NCI-H82 treated with DMSO at 0.1 percent for 48 hours (cell line): Measurements from ENCODE around the gene DBI.

Experiments
- DNase-seq: peaks from one replicate; lab custom pipeline; 2025; ENCODE audit not compliant: unreplicated experiment; lab: John Stamatoyannopoulos, UW

Gene DBI

DNA sequence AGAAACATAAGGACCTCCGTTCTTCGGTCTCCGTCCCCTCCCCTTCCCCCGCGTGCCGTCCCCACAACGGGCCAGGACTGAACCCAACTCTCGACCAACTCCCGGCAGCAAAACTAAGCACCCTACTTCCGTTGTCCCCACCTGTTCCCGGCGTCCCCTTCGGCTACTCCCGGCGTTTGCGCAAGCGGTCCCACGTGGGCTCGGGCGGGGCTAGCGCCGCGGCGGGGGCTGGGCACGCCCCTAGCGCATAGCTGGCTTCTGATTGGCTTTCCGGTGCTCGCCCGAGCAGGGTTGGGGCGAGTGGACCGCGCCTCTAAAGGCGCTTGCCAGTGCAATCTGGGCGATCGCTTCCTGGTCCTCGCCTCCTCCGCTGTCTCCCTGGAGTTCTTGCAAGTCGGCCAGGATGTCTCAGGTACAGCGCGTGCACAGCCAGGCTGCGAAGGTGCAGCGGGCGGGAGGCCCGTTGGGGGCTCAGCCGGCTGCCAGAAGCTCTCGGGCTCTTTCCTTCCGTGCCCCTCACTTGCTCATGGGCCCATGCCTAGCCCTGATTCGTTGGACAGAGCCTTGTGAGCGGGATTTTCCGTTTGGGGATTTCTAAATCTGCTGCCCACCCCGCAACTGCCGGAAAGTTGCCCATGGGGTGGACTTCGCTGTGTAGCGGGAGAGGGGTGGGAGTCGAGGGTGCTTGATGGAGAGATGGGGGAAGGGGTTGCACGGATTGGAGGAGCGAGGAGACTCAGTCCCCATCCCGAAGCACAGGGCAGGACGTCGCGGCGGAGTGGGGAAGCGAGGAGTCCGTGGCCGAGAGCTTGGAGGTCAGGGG is at the start of gene DBI, which contains the start of gene C2orf76:
TSS of gene DBI (plus strand) at position 329 of the 823 bp plus-strand sequence. CDS start at position 404, 75 bp downstream.
TSS of gene C2orf76 (minus strand) at position 186 of the 823 bp plus-strand sequence. CDS start 26,875 bp downstream, outside the sequence.
- peak; percentile 92 for DNase-seq

DNA sequence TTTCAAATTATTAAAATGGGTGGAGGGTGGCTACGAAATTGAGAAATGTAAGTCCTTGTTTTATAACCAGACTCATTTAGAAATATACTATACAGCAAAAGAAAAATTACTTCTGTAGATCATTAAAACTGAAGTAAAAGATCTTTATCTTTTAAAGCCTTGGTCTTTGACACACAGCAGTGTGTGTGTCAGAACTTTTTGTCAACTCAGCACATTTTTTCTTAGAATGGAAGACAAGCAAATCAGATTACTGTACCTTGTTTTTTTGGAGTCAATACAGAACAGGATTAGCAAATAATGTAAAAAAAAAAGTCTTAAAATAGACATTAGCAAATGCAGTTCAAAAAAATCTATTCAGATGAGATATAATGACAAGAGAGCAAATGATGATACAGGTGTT is 49.2 kb upstream of the DBI start:
- no peak for DNase-seq

DNA sequence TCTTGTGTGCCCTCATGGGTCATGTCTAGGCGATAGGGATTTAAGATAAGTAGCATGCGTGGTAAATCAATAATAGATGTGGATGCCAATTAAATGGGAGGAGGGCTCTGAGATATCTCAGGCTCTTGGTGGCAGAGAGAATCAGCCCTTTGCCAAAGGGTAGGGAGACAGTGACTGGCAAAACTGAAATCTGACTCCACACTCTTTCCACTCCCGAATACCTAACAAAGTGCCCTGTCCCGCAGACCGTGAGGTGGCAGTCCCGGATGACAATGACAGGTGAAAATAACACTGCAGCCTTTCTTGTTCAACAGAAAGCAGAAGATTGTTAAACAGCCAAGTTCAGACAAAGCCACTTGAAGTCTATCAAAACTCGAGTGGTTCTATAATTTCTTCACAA is 47.2 kb upstream of the DBI start:
- no peak for DNase-seq

DNA sequence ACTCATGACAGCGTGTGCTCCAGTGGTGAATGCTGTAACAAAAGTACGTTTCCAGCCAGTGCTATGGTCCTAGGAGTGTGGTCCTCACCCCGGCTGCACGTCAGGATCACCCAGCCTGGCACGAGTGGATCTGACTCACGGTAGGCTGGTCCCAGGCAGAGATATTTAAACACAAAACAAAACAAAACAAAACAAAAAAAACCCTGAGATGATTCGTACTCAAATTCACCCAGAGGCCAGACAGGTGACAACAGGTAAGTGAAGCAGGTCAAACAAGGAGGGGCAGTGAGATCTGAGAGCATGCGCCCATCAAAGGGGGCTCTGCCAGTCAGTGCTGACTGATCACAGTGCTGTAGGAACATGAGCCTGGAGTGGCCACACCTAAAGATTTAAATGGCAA is 43.3 kb upstream of the DBI start:
- no peak for DNase-seq

DNA sequence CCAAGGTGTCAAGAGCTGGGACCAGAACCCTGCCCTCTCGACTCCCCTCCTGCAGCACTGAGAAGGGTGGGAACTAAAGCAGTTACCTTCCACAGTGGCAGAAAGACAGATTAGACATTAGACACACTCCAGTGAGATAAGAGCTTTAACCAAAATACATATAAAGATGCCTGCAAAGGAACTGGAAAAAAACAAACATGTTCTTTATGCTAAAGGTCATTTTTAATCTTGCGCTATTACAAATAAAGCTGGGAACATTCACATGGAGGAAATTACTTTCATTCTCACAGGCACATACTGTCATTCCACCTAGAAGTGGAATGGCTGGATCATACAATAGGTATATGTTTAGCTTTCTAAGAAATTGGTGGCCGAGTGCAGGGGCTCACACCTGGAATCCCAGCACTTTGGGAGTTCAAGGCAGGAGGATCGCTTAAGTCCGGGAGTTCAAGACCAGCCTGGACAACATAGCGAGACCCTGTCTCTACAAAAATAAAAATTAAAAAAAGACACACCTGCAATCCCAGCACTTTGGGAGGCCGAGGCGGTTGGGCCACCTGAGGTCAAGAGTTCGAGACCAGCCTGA is 42.0 kb upstream of the DBI start:
- no peak for DNase-seq

DNA sequence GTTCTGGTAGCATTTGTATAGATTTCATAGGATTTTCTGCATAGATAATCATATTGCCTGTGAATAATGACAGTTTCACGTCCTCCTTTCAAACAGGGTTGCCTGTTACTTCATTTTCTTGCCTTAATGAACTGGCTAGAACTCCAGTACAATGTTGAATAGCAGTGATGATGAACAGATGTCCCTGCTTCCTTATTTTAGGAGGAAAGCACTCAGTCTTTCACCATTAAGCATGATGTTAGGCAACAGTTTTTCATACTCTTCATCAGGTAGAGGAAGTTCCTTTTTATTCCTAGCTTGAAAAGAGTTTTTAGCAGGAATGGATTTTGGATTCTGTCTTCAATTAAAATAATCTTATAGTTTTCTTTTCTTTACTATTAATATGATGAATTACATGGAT is 39.8 kb upstream of the DBI start:
- no peak for DNase-seq

DNA sequence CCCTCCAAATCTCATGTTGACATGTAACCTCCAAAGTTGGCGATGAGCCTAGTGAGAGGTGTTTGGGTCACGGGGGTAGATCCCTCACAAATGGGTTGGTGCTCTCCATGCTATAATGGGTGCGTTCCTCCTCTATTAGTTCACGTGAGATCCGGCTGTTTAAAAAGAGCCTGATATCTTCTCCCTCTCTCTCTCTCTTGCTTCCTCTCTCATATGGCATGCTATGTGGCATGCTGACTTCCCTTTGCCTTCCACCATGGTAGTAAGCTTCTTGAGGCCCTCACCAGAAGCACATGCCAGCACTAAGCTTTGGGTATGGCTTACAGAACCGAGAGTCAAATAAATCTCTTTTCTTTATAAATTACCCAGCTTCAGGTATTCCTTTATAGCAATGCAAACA is 39.3 kb upstream of the DBI start:
- no peak for DNase-seq

DNA sequence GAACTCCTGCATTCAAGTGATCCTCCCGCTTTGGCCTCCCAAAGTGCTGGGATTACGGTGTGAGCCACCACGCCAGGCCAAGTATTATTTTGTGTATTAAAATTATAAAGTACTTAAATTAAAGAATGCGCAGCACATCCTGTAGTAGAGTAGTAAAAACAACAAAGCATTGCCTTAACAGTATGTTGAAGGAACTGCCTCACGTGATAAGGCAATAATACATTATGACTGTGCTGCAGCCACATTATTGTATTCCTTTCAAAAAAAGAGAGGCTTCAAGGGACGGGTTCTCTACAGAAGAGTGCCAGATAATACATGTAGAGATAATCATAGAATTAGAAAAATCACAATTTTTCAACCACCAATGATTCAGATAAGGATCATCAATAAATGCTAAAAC is 33.8 kb upstream of the DBI start:
- DNase-seq = no peak

DNA sequence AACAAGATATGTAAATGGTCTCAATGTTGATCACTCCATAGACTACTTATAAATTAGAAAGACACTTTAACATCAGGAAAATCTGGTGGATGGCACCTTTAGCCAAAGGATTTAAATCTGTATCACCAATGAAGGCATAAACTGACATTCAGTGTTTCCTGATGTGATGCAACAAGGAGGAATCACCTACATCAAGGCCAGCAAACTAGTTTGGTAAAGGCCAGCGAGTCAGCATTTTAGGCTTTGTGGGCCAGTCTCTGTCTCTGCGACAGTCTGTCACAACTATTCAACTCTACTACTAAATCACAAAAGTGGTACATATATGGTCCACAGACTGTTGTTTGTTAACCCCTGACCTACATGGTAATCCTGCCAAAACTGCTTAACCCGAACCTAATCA is 33.4 kb upstream of the DBI start:
- no peak for DNase-seq

DNA sequence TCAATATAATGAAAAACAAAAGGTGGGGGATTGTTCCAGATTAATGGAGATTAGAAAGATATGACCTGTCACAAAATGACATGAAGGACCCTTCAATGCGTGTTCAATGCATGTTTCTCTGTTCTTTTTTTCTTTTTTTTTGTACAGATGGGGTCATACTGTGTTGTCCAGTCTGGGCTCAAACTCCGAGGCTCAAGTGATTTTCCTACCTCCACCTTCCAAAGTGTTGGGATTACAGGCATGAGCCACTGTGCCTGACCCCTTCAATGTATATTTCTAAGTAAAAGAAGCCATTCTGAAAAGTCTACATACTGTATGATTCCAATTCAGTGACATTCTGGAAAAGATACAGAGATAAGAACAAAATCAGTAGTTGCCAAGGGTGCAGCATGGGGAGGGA is 32.9 kb upstream of the DBI start:
- no peak for DNase-seq

DNA sequence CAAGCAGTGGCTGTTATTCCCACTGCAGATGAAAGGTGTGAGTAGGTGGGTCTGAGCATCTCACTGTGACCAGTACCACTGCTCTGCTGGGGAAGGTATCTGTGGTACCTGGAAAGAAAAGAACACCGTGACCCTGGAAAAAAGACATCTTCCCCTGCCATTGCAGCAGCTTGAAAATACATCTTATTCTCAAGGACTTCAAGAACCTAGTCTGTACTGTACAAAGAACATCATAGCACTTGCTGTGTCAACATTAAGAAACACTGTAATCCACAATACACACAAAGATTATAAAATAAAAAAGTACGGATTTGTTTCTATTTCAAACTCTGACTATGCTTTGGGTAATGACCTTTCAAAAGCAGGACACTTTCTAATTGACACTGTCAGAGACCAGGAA is 29.0 kb upstream of the DBI start:
- no peak for DNase-seq

DNA sequence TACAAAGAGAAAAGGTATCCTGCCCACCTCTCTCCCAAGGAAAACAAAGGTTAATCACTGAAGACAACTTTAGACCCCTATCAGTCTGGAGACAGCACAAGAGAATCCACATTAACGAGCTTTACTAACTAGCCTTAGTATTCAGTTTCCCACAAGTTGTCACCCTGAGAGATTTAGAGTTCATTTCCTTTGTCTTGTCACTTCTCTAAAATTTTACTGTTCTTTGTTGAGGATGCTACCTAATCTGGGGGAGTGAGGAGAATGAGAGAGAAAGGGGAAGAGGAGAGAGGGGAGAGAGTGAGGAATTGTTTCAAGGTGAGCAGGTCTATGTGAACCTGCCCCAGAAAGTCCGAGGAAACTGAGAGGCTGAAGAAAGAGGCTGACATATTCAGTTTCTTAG is 28.5 kb upstream of the DBI start:
- DNase-seq = no peak

DNA sequence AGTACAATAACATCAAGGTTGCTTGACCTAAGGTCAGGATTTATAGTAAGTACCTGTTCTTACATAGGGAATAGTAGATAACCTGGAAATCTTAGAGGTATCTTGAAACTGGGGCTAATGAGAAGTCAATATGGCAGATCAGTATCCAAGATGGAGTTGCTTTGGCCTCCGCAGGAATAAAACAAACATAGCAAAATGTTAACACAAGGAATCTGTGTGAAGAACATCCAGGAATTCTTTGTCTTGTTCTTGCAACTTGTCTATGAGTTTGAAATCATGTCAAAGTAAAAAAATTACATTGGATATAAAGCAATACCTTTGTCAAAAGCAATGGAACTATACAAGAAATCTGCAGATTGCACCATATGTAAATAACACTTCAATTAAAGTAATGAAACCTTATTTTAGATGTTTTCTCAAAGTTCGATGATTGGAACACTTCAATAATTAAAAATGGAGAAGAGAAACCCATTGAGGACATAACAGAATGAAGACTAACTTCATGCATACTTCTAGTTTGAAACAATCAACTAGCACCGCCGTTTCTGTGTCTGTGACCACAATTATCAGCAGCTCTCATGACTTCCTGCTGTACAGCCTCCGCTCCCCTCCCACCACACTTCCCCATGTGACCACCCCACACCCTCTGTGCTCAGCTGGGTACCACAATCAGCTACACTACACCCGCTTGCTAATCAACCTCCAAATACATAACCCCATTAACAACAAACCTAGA is 27.8 kb upstream of the DBI start:
- DNase-seq = no peak

DNA sequence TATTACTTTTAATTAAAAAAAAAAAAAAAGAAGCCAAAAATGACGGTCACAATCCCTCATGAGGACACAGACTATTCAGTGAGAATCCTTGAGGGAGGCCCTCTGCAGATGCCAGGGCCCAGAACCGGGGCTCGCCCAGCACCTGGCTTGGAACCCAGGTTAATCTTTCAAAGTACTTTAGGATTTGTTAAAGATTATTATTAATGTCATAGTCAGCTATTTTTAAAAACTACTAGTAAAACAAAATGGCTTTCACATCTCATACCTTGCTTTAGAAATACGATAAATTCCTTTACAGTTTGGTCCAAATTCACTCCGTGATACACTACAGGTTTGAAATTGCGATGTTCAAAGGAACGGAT is 27.2 kb upstream of the DBI start:
- DNase-seq = no peak

DNA sequence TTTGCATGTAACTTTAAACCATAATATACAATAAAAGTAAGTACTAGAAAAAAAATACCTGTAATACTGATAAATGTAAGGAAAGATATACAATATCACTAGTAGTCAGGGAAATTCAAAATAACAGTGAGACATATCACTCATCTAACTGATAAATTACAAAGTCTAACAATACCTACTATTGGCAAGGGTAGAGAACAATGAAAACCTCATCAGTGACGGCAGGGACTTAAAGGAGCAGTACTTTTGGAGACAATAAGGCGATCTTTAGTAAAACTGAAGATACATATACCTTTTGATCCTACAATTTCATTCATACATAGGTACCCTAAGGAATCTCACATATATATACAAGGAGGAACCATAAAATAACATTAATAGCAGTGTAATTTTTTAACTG is 25.1 kb upstream of the DBI start:
- DNase-seq = no peak

DNA sequence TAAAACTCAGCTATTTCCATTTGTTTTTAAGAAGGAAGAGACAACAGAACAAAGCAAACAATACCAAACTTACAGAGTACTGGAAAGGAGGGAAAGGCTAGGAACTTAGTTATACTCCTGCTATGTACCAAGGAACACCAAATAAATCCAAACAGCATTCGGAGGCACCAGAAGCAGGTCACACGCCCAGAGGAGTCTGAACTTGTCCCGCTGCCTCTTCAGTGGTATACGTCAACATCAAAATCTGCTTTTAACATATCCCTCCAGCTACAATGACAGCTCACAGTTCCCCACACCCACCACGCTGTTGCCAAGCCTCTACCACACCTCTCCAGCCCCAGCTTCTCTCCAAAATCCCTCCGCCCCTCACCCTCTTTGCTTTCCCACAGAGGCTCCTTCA is 17.5 kb upstream of the DBI start:
- no peak for DNase-seq

DNA sequence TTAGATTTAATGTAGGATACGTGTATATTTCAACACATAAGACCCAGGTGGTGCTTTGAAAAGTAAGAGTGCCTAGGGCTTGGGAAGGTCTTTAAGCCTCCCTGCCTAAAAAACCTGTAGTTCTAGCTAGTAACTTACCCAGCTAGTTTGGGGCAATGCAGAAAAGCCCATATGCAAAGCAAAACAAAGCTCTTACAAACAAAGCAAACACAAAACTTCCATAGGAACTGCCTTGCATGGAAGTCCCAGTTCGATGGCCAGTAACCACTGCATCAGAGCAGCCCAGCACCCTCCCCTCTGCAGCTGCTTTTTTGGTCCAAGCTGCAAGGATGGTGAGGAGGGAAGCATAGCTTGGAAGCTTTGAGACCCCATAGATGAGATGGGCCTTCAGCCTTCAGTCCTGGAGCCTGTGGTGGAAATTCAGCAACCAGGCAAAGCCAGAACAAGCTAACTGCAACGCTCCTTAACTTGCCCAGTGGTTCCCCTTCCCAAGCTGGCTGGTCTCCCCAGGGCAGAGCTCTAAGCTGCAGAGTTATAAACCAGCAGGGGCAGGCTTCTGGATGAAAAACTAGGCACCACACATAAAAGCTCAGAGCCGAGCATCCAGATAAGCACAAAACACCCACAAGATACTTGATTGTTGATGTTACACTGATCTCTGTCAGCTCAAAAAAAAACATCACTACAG is 16.3 kb upstream of the DBI start:
- no peak for DNase-seq

DNA sequence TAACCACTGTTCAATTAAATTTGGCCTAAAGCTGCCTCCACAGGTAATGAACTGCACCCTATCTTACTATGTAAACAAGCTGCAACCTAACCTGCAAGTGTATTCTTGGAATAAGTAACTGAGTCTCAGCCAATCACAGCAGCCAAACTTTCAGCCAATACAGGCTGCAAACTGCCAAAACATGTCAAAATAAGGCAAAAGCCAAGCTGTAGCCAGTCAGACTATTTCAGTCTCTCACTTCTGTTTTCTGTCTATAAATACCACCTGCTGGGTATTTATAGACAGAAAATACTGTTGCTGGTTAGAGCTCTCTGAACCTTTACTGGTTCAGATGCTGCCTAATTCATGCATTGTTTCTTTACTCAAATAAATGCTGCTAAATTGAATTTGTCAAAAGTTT is 14.4 kb upstream of the DBI start:
- DNase-seq = no peak

DNA sequence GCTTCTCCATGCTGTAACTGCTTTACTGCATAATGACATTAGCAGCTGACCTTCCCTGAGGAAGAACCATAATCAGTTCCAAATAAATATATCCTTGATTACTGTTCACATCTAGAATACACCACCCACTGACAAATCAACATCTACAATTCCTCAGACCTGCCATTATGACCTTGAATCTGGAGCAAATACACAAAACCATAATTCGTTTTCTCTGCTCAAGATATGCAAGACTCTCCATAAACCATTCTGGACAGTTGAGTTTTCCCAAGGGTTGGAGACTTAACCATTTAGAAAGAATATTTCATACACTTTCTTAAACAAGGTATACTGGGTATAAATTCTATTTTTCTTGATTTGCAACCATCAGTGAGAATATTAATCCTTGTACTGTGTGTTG is 11.9 kb upstream of the DBI start:
- DNase-seq = peak; percentile 19

DNA sequence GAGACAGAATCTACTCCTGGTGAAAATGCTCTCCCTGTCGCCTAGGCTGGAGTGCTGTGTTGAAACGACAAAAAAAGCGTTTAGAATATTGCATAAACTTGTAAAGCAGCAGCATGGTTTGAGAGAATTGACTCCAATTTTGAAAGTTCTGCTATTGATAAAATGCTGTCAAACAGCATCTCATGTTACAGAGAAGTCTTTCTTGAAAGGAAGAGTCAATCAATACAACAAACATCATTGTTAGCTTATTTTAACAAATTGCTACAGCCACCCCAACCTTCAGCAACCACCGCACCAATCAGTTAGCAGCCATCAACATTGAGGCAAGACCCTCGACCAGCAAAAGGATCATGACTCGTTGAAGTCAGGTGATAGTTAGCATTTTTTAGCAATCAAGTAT is 7.0 kb upstream of the DBI start:
- no peak for DNase-seq

DNA sequence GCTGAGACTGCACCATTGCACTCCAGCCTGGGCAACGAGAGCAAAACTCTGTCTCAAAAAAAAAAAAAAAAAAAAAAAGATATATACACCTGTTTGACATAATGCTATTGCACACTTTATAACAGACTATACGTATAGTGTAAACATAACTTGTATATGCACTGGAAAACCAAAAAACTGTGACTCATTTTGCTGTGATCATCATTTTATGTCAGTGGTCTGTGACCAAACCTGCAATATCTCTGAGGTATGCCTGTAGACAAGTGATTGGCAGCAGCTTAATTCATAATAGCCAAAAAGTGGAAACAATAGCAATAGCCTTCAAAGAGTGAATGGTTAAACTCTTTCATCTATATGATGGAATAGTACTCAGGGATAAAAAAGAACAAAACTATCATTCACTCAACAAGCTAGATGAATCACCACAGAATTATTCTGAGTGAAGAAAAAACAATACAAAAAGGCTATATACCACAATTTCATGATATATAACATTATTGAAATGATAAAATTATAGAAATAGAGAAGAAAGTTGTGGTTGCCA is 6.3 kb upstream of the DBI start:
- no peak for DNase-seq
